Measurements from ENCODE around the gene FAM228B.

DNA sequence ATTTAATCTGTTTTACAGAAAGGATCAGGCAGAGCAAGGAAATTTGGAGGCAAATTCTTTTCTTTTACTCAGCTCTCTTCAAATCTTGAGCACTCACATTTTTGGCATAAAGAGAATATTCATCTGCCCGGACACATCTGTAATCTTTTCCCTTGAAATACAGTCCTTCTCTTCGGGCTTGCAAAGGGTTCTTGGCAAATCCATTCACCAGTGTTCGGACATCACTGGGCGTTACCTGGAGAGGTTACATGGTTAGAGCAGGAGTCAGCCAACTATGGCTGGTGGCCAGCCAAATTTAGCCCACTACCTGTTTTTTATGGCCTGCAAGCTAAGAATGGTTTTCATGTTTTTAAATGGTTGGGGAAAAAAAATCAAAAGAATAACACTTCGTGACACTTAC is 2.2 kb upstream of the FAM228B start:
- TF ChIP-seq, protein P1, sequence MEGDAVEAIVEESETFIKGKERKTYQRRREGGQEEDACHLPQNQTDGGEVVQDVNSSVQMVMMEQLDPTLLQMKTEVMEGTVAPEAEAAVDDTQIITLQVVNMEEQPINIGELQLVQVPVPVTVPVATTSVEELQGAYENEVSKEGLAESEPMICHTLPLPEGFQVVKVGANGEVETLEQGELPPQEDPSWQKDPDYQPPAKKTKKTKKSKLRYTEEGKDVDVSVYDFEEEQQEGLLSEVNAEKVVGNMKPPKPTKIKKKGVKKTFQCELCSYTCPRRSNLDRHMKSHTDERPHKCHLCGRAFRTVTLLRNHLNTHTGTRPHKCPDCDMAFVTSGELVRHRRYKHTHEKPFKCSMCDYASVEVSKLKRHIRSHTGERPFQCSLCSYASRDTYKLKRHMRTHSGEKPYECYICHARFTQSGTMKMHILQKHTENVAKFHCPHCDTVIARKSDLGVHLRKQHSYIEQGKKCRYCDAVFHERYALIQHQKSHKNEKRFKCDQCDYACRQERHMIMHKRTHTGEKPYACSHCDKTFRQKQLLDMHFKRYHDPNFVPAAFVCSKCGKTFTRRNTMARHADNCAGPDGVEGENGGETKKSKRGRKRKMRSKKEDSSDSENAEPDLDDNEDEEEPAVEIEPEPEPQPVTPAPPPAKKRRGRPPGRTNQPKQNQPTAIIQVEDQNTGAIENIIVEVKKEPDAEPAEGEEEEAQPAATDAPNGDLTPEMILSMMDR (conservative IDR thresholded peaks at IDR 0.05) = no peak
- no peak for TF ChIP-seq EZH2 (IDR thresholded peaks at IDR 0.05; ENCODE audit: low read depth)

Measured in PC-9 (cell line).